Endothelial cell of coronary artery (primary cell): ENCODE results near the gene BACE2. TPM values are rescaled to one million over a fixed set of nuclear protein-coding genes. Genes with fewer than 3 reads are reported as not detected.

Experiments used
- total RNA-seq: library from RNA; depleted of rRNA; stranded (reverse); fragments of >200 nt; gene quantifications from 2 replicates; pipeline ENCODE4 v1.2.3, GENCODE V29; 2014

The BACE2 gene
- 95.5 and 137 TPM in 2 replicates for total RNA-seq

DNA sequence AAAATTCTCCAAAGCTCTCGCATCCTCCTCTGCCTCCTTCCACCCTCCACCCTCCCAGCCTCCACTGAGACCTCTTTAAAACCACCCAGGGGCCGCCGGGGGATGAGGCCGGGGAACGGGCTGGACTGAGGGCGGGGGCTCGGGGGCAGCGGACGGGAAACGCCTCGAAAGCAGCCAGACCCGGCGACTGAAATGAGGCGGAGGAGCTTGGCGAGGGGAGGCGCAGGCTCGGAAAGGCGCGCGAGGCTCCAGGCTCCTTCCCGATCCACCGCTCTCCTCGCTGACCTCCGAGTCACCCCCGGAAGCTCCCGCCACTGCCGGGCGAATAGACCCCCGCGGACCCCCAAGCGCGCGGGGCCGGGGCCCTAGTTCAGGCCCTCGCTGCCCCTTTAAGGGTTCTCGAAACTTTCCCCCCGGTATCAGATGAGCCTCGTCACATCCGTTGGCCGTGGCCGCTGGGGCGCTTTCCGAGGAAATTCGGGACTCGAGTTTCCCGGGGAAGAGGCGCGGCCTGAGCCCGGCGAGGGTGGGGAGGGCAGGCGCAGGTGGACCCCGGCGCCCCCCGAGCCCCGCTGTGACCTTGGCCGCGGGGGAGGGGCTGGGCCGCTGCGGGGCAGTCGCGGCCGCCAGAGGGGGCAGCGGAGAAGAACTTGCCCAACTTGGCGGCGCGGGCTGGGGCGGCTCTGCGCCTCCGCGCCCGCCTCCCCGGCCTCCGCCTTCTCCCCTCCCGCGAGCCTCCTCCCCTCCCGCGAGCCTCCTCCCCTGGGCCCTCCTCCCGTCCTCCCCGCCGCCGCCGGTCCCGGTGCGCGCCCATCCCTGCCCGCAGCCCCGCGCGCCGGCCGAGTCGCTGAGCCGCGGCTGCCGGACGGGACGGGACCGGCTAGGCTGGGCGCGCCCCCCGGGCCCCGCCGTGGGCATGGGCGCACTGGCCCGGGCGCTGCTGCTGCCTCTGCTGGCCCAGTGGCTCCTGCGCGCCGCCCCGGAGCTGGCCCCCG, at the start of gene BACE2:
Gene BACE2, plus strand, starts transcription at position 813 of the 995 bp plus-strand sequence. Its CDS starts 104 bp downstream, at position 917.

DNA sequence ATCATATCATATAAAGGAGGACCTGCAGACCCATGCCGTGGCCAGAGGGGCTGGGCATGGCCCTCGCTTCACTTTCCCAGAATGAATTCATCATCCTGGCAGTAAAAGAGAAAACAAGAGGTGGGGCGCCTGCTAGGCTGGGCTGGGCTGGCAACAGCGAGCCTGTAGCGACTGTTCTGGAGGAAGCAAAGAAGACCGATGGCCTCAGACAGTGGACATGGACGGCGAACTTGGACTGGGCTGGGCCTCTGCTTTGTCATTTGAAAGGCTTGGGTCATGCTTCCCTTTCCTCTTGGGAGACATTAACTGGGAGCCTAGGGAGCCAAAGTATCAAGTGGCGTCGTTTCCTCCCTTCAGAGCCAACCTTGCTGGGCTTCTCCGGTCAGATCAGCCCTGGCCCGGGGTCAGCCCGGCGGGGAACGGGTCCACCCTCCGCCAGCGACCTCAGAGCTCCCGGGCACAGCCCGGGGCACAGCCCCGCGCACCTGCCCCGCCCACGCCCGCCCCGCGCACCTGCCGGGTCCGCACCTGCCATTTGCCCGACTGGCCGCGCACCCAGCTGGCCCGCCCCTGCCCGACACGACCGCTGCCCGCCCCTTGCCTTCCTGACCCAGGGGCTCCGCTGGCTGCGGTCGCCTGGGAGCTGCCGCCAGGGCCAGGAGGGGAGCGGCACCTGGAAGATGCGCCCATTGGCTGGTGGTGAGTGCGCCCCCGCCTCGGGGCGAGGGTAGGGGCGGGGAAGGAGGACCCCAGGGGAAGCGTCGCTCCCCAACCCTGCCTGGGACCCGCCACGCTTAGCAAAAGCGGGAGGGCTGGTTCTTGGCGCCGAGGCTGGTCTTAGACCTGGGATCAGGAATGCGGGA, 148.5 kb downstream of the BACE2 start, which contains the start of gene FAM3B:
Gene FAM3B, plus strand, starts transcription at position 602 of the 863 bp plus-strand sequence. Its CDS starts 79 bp downstream, at position 681.

Other genes with a start within 250 kb of the BACE2 start
- gene FAM3B, start 148.6 kb downstream of the BACE2 start, total RNA-seq: not detected in 2 replicates
- gene MX2, start 193.9 kb downstream of the BACE2 start, total RNA-seq: 0.18 and 0.19 TPM in 2 replicates